ENCODE results near the gene EXOC4. TPM values are rescaled to one million over a fixed set of nuclear protein-coding genes. Genes with fewer than 3 reads are reported as not detected.

The EXOC4 gene
- total and polyA plus RNA-seq, 2 of the 13 experiments (the other 11 are each of a cell fraction or from before 2014, with no cell fraction given), result 22.5 to 39.0 TPM

DNA sequence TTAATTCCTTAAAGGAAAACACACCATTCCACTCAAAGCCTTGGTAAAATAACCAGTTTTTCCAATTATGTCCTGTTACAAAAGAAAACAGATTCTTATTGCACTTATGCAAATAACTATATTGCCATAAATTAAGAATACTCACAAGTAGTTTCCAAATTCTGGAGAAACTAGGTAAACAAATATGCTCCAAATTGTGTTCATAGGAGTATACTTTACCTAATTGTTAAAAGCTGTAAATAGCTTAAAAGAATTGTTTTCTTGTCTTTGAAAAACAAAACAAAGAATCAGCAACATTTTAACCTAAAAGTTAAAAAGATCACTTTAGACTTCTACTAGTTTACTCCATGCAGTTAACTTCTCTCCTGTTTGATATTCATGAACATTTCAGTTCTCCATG lies 835.3 kb downstream of the EXOC4 start (continued):
- TF ChIP-seq ZNF354B (CRISPR knock-in tag; IDR thresholded peaks at IDR 0.05) (no peak), ZNF446 (CRISPR knock-in tag; IDR thresholded peaks at IDR 0.05) (no peak), NR2C2 (CRISPR knock-in tag; IDR thresholded peaks at IDR 0.05; ENCODE audit: borderline replicate concordance) (no peak), ZNF33A (CRISPR knock-in tag; IDR thresholded peaks at IDR 0.05; ENCODE audit: borderline replicate concordance) (no peak), KDM6A (CRISPR knock-in tag; IDR thresholded peaks at IDR 0.05; ENCODE audit: low read depth) (no peak), SIX4 (CRISPR knock-in tag; IDR thresholded peaks at IDR 0.05) (no peak), MBNL3 (CRISPR knock-in tag; conservative IDR thresholded peaks at IDR 0.05) (no peak), SALL1 (CRISPR knock-in tag; IDR thresholded peaks at IDR 0.05) (no peak)
- TF ChIP-seq, protein P1, sequence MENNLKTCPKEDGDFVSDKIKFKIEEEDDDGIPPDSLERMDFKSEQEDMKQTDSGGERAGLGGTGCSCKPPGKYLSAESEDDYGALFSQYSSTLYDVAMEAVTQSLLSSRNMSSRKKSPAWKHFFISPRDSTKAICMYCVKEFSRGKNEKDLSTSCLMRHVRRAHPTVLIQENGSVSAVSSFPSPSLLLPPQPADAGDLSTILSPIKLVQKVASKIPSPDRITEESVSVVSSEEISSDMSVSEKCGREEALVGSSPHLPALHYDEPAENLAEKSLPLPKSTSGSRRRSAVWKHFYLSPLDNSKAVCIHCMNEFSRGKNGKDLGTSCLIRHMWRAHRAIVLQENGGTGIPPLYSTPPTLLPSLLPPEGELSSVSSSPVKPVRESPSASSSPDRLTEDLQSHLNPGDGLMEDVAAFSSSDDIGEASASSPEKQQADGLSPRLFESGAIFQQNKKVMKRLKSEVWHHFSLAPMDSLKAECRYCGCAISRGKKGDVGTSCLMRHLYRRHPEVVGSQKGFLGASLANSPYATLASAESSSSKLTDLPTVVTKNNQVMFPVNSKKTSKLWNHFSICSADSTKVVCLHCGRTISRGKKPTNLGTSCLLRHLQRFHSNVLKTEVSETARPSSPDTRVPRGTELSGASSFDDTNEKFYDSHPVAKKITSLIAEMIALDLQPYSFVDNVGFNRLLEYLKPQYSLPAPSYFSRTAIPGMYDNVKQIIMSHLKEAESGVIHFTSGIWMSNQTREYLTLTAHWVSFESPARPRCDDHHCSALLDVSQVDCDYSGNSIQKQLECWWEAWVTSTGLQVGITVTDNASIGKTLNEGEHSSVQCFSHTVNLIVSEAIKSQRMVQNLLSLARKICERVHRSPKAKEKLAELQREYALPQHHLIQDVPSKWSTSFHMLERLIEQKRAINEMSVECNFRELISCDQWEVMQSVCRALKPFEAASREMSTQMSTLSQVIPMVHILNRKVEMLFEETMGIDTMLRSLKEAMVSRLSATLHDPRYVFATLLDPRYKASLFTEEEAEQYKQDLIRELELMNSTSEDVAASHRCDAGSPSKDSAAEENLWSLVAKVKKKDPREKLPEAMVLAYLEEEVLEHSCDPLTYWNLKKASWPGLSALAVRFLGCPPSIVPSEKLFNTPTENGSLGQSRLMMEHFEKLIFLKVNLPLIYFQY (CRISPR knock-in tag; IDR thresholded peaks at IDR 0.05; ENCODE audit: borderline replicate concordance), result no peak
- TF ChIP-seq, protein P2, sequence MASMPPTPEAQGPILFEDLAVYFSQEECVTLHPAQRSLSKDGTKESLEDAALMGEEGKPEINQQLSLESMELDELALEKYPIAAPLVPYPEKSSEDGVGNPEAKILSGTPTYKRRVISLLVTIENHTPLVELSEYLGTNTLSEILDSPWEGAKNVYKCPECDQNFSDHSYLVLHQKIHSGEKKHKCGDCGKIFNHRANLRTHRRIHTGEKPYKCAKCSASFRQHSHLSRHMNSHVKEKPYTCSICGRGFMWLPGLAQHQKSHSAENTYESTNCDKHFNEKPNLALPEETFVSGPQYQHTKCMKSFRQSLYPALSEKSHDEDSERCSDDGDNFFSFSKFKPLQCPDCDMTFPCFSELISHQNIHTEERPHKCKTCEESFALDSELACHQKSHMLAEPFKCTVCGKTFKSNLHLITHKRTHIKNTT (CRISPR knock-in tag; IDR thresholded peaks at IDR 0.05), result no peak
- TF ChIP-seq, protein P3, sequence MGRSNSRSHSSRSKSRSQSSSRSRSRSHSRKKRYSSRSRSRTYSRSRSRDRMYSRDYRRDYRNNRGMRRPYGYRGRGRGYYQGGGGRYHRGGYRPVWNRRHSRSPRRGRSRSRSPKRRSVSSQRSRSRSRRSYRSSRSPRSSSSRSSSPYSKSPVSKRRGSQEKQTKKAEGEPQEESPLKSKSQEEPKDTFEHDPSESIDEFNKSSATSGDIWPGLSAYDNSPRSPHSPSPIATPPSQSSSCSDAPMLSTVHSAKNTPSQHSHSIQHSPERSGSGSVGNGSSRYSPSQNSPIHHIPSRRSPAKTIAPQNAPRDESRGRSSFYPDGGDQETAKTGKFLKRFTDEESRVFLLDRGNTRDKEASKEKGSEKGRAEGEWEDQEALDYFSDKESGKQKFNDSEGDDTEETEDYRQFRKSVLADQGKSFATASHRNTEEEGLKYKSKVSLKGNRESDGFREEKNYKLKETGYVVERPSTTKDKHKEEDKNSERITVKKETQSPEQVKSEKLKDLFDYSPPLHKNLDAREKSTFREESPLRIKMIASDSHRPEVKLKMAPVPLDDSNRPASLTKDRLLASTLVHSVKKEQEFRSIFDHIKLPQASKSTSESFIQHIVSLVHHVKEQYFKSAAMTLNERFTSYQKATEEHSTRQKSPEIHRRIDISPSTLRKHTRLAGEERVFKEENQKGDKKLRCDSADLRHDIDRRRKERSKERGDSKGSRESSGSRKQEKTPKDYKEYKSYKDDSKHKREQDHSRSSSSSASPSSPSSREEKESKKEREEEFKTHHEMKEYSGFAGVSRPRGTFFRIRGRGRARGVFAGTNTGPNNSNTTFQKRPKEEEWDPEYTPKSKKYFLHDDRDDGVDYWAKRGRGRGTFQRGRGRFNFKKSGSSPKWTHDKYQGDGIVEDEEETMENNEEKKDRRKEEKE (IDR thresholded peaks at IDR 0.05), result no peak
- TF ChIP-seq, protein P4, sequence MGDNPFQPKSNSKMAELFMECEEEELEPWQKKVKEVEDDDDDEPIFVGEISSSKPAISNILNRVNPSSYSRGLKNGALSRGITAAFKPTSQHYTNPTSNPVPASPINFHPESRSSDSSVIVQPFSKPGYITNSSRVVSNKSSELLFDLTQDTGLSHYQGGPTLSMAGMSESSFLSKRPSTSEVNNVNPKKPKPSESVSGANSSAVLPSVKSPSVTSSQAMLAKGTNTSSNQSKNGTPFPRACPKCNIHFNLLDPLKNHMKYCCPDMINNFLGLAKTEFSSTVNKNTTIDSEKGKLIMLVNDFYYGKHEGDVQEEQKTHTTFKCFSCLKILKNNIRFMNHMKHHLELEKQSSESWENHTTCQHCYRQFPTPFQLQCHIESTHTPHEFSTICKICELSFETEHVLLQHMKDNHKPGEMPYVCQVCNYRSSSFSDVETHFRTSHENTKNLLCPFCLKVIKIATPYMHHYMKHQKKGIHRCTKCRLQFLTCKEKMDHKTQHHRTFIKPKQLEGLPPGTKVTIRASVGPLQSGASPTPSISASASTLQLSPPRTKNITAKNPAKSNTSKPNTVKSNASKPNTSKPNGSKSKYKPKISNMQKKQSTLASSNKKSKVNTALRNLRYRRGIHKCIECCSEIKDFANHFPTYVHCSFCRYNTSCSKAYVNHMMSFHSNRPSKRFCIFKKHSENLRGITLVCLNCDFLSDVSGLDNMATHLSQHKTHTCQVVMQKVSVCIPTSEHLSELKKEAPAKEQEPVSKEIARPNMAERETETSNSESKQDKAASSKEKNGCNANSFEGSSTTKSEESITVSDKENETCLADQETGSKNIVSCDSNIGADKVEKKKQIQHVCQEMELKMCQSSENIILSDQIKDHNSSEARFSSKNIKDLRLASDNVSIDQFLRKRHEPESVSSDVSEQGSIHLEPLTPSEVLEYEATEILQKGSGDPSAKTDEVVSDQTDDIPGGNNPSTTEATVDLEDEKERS (CRISPR knock-in tag; IDR thresholded peaks at IDR 0.05), result no peak

Measured in HepG2 (cell line).